ENCODE results near the gene NEDD4L. TPM values are rescaled to one million over a fixed set of nuclear protein-coding genes. Genes with fewer than 3 reads are reported as not detected.

Gene NEDD4L
- total and polyA plus RNA-seq, 8 donors, result 45.0 to 113 (median 66.4) TPM

- DNase-seq (no peak), FAIRE-seq (peak; percentile 66), ATAC-seq (peak; percentile 21 to 58 (median 58))
- 14 to 18% methylated on average over 11 of the region's 11 CpGs for WGBS, 2 donors
- H3K27ac ChIP-seq, result peak overlapping the region; percentile 72 to 81 (median 79)
- no peaks in the 10 kb centered on the region for H3K36me3 ChIP-seq
- TF ChIP-seq, protein P1, sequence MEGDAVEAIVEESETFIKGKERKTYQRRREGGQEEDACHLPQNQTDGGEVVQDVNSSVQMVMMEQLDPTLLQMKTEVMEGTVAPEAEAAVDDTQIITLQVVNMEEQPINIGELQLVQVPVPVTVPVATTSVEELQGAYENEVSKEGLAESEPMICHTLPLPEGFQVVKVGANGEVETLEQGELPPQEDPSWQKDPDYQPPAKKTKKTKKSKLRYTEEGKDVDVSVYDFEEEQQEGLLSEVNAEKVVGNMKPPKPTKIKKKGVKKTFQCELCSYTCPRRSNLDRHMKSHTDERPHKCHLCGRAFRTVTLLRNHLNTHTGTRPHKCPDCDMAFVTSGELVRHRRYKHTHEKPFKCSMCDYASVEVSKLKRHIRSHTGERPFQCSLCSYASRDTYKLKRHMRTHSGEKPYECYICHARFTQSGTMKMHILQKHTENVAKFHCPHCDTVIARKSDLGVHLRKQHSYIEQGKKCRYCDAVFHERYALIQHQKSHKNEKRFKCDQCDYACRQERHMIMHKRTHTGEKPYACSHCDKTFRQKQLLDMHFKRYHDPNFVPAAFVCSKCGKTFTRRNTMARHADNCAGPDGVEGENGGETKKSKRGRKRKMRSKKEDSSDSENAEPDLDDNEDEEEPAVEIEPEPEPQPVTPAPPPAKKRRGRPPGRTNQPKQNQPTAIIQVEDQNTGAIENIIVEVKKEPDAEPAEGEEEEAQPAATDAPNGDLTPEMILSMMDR (IDR thresholded peaks at IDR 0.05), result no peak
- no peak overlapping the region for H3K4me3 ChIP-seq
- H3K9me3 ChIP-seq, result no peaks in the 10 kb centered on the region
- intact Hi-C loops (cut with DNase I), result no loop called here
- H3K4me1 ChIP-seq, result peaks cover 50 to 64% (median 60%) of the 10 kb centered on the region in 3 donors
- H3K27me3 ChIP-seq, result no peaks in the 10 kb centered on the region
Observed at GRCh38 chr18:58287353-58288274, 243.6 kb downstream of the NEDD4L start.

- WGBS, 2 donors, result 81 to 82% methylated on average over 10 of the region's 10 CpGs
- DNase-seq (peak in 1 of 6 donors; percentile 31), FAIRE-seq (no peak), ATAC-seq (no peak)
- TF ChIP-seq, protein P1 (IDR thresholded peaks at IDR 0.05), result no peak
- Histone ChIP-seq H3K9me3 (no peaks in the 10 kb centered on the region), H3K36me3 (no peaks in the 10 kb centered on the region), H3K4me3 (no peak overlapping the region), H3K27me3 (no peaks in the 10 kb centered on the region), H3K27ac (peak overlapping the region in 2 of 4 donors; percentile 13 to 80), H3K4me1 (peaks cover 50 to 63% (median 52%) of the 10 kb centered on the region in 3 donors)
- intact Hi-C loops (cut with DNase I), result no loop called here
Observed at GRCh38 chr18:58288921-58289797, 245.1 kb downstream of the NEDD4L start.

DNA sequence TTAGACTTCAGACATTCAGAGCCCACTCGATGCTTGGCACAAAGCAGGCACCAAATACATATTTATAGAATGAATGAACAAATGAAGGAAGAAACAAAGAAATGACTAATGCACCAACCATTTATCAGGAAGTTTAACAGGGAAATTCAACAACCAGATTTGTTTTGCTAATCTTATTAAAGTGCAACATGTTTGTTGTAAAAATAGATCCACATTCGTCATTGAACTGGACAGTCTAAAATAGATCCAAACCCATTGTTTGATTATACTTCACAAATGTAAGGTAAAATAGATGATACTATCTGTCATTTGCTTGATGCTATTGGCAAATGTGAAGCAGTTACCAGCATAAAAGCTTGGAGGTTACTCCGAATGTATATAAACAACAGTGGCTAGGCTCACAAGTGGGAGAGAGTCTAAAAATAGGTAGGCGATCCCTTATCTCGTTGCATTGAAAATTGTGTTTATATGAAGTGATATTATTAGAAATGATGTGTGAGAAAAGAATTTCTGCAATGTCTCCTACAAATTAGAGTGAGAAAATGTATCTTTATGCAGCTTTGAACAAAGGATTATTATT is 246.2 kb downstream of the NEDD4L start:
- WGBS, 2 donors, result 19 to 24% methylated on average over 5 of the region's 5 CpGs
- TF ChIP-seq, protein P1 (IDR thresholded peaks at IDR 0.05), result no peak
- Histone ChIP-seq H3K36me3 (no peaks in the 10 kb centered on the region), H3K9me3 (no peaks in the 10 kb centered on the region), H3K4me1 (peaks cover 42 to 52% (median 43%) of the 10 kb centered on the region in 3 donors), H3K27ac (peak overlapping the region in 2 of 4 donors; percentile 19 to 42), H3K4me3 (no peak overlapping the region), H3K27me3 (no peaks in the 10 kb centered on the region)
- peak in 1 of 4 donors; percentile 13 for ATAC-seq
- no peak for FAIRE-seq
- no peak for DNase-seq
- intact Hi-C loops (cut with DNase I), result no loop called here

DNA sequence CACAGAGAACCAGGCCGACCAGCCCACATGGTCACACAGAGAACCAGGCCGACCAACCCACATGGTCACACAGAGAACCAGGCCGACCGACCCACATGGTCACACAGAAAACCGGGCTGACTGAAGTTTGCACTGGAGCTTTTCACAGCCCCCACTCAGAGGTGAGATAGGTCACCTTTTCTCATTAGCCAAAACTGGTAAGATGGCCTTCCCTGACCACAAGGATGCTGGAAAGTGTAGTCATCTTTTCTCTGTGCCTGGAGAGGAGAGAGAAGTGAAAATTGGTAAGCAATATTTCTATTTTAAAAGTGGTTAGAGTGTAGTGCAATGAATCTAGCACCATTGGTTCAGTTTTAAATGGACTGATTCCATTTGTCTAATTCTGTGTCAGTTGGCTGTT is 247.1 kb downstream of the NEDD4L start:
- intact Hi-C loops (cut with DNase I), result no loop called here
- no peak overlapping the region for H3K27ac ChIP-seq
- TF ChIP-seq, protein P1 (IDR thresholded peaks at IDR 0.05), result no peak
- H3K27me3 ChIP-seq, result no peaks in the 10 kb centered on the region
- FAIRE-seq, result no peak
- peaks cover 38 to 43% (median 40%) of the 10 kb centered on the region in 3 donors for H3K4me1 ChIP-seq
- no peak for DNase-seq
- H3K4me3 ChIP-seq, result no peak overlapping the region
- H3K9me3 ChIP-seq, result no peaks in the 10 kb centered on the region
- 95 to 98% methylated on average over 5 of the region's 5 CpGs for WGBS, 2 donors
- ATAC-seq, result no peak
- H3K36me3 ChIP-seq, result no peaks in the 10 kb centered on the region

Measured in pancreas (tissue), 10 donors.